SK-N-SH (cell line): ENCODE results near the gene ADAM20.

Experiments
- CTCF ChIP-seq: fragments of 200-600 bp; sonication (generic); IDR thresholded peaks from 2 replicates; pipeline ENCODE4 v1.6.1; 2017; ENCODE audit warnings: antibody characterized with exemption, mild to moderate bottlenecking, moderate library complexity
- EZH2phosphoT487 ChIP-seq: fragments of 200-600 bp; sonication (generic); IDR thresholded peaks from 2 replicates; pipeline ENCODE4 v1.6.1; 2017; ENCODE audit warnings: low read depth, mixed run types, mild to moderate bottlenecking, antibody characterized with exemption, moderate library complexity, borderline replicate concordance
- NRF1 ChIP-seq: IDR thresholded peaks from 2 replicates; pipeline ENCODE4 v1.6.1; 2012; ENCODE audit warnings: low read depth, mild to moderate bottlenecking, low read length
- RAD21 ChIP-seq: IDR thresholded peaks from 2 replicates; pipeline ENCODE4 v1.6.1; 2012; ENCODE audit warnings: mild to moderate bottlenecking, low read length
- RCOR1 ChIP-seq: fragments of 150-350 bp; IDR thresholded peaks from 2 replicates; pipeline ENCODE4 v1.6.1; 2017; ENCODE audit warnings: antibody characterized with exemption, low read length
- USF2 ChIP-seq: fragments of 150-350 bp; IDR thresholded peaks from 2 replicates; pipeline ENCODE4 v1.6.1; 2017; ENCODE audit warnings: antibody characterized with exemption, low read length, low read depth, borderline replicate concordance
- TF ChIP-seq, protein P1 (sequence below): IDR thresholded peaks from 2 replicates; pipeline ENCODE4 v1.4.0; 2012; ENCODE audit warnings: low read depth, borderline replicate concordance

DNA sequence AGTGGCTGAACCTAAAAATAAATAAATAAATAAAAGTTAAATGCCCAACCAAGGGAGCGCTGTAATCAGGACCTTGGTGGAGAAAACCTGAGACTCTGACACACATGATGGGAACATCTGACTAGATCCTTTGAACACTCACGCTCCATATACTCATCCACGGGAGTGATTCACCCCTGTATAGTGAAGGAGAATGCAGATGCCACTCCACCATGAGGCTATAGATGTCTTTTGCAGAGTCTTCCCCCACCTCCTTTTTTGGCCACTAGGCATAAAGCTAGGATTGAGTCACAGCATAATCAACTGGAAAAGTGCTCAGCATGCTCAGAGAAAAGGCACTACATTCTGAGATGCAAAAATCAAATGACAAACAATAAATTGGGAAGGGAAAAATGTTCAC is 19.0 kb downstream of the ADAM20 start:
- TF ChIP-seq CTCF (no peak), RCOR1 (no peak), EZH2phosphoT487 (no peak), USF2 (no peak), NRF1 (no peak), RAD21 (no peak)
- TF ChIP-seq, protein P1, sequence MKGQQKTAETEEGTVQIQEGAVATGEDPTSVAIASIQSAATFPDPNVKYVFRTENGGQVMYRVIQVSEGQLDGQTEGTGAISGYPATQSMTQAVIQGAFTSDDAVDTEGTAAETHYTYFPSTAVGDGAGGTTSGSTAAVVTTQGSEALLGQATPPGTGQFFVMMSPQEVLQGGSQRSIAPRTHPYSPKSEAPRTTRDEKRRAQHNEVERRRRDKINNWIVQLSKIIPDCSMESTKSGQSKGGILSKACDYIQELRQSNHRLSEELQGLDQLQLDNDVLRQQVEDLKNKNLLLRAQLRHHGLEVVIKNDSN: no peak
